Measurements from ENCODE around the gene APP.

Gene APP

DNA sequence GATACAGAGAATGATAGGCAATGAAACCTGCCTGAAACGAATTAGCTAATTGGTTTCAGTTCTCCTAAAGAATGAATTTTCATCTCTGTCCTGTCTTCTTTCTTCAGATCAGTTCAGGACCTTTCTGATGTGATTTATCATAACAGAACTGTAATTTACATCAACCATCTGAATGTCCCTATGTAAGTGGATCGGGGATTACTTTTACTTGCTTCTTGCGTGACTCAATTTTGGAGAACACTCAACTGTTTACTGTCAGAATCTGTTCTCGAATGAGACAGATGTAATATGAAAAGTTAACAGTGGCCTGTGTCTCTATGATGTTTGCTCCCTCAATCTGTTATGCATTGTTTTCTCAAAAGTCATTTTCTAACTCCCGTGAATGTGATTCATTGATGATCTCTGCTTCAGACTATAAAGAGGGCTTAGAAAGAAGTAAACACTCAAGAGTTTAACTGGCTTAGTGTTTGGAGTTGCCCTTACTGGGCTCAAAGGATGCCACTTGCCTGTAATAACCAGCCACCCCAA lies 324.8 kb downstream of the APP start:
- no peak overlapping the region for H3K27ac ChIP-seq
- no peak for TF ChIP-seq ZFX (IDR thresholded peaks at IDR 0.05; ENCODE audit: borderline replicate concordance)
- TF ChIP-seq, protein P1, sequence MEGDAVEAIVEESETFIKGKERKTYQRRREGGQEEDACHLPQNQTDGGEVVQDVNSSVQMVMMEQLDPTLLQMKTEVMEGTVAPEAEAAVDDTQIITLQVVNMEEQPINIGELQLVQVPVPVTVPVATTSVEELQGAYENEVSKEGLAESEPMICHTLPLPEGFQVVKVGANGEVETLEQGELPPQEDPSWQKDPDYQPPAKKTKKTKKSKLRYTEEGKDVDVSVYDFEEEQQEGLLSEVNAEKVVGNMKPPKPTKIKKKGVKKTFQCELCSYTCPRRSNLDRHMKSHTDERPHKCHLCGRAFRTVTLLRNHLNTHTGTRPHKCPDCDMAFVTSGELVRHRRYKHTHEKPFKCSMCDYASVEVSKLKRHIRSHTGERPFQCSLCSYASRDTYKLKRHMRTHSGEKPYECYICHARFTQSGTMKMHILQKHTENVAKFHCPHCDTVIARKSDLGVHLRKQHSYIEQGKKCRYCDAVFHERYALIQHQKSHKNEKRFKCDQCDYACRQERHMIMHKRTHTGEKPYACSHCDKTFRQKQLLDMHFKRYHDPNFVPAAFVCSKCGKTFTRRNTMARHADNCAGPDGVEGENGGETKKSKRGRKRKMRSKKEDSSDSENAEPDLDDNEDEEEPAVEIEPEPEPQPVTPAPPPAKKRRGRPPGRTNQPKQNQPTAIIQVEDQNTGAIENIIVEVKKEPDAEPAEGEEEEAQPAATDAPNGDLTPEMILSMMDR (IDR thresholded peaks at IDR 0.05), result no peak

DNA sequence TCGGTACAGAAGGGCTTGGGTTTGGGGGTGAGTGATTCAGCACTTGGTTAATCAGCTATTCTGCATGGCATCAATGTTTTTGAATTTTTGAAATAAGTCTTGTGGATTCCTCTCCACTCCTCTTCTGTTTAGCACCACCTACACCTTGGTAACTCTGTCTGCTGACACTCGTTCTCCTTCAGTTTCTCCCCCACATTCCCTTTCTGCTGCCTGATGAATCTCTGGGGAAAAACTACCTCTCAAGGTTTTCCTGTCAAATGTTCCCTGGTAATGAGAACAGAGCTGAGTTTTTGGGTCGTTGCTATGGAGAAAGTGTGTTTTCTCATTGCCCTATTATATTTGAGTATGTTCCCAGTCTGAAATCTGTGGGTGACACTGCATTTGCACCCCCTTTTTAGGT lies 327.6 kb downstream of the APP start:
- H3K27ac ChIP-seq, result no peak overlapping the region
- TF ChIP-seq ZFX (IDR thresholded peaks at IDR 0.05; ENCODE audit: borderline replicate concordance), result no peak
- TF ChIP-seq, protein P1 (IDR thresholded peaks at IDR 0.05), result no peak

- TF ChIP-seq, protein P1 (IDR thresholded peaks at IDR 0.05), result no peak
- TF ChIP-seq ZFX (IDR thresholded peaks at IDR 0.05; ENCODE audit: borderline replicate concordance), result no peak
Observed at GRCh38 chr21:25838809-25839208, 331.8 kb downstream of the APP start.

DNA sequence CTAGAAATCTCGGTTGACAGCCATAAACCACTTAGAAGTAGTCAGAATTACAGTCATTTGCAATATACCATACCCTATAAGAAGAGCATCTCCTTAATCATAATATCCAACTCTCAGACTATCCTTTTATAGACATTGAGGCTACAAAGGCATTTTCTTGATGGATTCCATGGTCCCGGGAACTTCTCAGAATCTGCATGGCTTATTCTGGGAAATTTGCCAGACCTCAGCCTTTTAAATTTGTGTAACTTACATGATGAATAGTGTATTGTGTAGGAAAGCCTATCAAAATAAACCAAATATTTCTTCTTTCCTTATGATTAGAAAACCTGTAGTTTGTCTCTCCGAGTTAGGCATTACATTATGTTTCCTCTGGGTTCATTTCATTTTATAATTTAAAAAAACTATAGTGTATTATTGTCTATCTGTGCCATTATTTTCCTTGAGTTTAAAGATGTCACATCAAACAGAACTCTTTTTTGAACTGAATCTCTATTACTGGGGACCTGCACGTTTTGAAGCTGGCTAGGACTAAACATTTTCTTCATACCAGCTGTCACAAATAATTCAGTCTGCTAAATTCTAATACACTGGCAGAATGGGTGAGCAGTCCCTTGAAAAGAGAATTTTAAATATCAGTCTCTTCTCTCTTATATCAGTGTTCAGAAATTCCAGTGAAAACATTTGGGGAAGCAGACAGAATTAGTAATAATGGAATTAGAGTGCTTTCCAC lies 332.9 kb downstream of the APP start:
- H3K27ac ChIP-seq, result no peak overlapping the region
- TF ChIP-seq, protein P1 (IDR thresholded peaks at IDR 0.05), result no peak
- TF ChIP-seq ZFX (IDR thresholded peaks at IDR 0.05; ENCODE audit: borderline replicate concordance), result no peak

More at GRCh38 chr21:25838809-25839208, 331.8 kb downstream of the APP start:
- no peak overlapping the region for H3K27ac ChIP-seq

DNA sequence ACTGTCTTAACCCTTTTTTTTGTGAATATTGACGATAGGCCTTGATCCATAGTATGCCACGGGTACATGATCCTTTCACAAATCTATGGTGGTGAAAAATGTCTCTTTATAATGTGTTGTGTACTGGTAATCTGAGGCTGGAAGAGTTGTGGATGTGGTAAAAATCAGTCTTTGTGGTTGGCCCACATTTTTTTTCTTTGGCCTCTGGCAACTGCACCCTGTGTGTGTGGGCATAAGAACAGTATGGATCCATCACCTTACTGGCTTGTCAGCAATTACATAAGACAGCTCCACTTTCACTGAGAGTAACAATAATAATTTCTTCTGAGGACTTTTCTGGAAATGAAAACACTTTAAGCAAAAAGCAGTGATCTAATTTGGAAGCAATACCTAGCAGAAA lies 334.2 kb downstream of the APP start:
- no peak for TF ChIP-seq ZFX (IDR thresholded peaks at IDR 0.05; ENCODE audit: borderline replicate concordance)
- TF ChIP-seq, protein P1 (IDR thresholded peaks at IDR 0.05), result no peak
- H3K27ac ChIP-seq, result no peak overlapping the region

- no peak overlapping the region for H3K27ac ChIP-seq
- TF ChIP-seq, protein P1 (IDR thresholded peaks at IDR 0.05), result no peak
- no peak for TF ChIP-seq ZFX (IDR thresholded peaks at IDR 0.05; ENCODE audit: borderline replicate concordance)
Observed at GRCh38 chr21:25834381-25834780, 336.2 kb downstream of the APP start.

DNA sequence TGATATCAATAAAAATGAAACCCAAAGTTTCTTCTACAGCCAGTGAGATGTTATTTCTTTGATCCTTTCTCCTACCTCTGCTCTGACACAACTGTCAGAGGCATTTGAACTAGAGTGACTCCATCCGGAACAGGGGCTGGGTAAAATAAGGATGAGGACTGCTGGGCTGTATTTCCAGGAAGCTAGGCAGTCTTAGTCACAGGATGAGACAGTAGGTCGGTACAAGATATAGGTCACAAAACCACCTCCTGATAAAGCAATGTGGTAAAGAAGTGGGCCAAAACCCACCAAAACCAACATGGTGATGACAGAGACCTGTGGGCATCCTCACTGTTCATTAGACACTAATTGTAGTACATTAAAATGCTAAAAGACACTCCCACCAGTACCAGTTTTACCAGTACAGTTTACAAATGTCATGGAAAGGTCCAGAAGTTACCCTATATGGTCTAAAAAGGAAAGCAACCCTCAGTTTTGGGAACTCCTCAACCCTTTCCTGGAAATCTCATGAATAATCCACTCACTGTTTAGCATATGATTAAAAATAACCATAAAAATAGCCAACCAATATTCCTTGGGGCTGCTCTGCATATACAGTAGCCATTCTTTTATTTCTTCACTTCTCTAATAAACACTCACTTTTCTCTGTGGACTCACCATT lies 339.1 kb downstream of the APP start:
- H3K27ac ChIP-seq, result no peak overlapping the region
- TF ChIP-seq ZFX (IDR thresholded peaks at IDR 0.05; ENCODE audit: borderline replicate concordance), result no peak
- TF ChIP-seq, protein P1 (IDR thresholded peaks at IDR 0.05), result no peak

Measured in 22Rv1 (cell line).